Measurements from ENCODE around the gene RAPGEFL1. TPM values are rescaled to one million over a fixed set of nuclear protein-coding genes. Genes with fewer than 3 reads are reported as not detected.
"Not testable (repeated sequence)": the region's sequence is repeated elsewhere in the genome, so short reads cannot be mapped to it uniquely, and the experiment has no call there.

Gene RAPGEFL1
- total and polyA plus RNA-seq, 10 of the 15 experiments (the other 5 are each of a cell fraction or from before 2014, with no cell fraction given): 0.13 to 3.2 (median 1.5) TPM

GRCh38 chr17:40224718-40225550, 47.7 kb downstream of the RAPGEFL1 start (continued):
- no peak for TF ChIP-seq USF2 (IDR thresholded peaks at IDR 0.05; ENCODE audit: borderline replicate concordance, low read depth, low read length)

- RAD21 ChIA-PET (ENCODE audit: unreplicated experiment); DNase-seq (ENCODE audit: low read depth, low spot score); in situ Hi-C loops (cut with MboI); intact Hi-C loops (cut with micrococcal nuclease; ENCODE audit: unreplicated experiment); H4K20me1 ChIP-seq (ENCODE audit: control insufficient read depth, insufficient read depth); SMC1A ChIA-PET (ENCODE audit: uncharacterized antibody, unreplicated experiment); H3K27ac ChIP-seq (ENCODE audit: control insufficient read depth, insufficient read depth); ATAC-seq; H3K4me3 ChIP-seq; H2AFZ ChIP-seq (ENCODE audit: control insufficient read depth, low read depth, low read length); H3K4me2 ChIP-seq (ENCODE audit: control insufficient read depth, insufficient read depth); H3K36me3 ChIP-seq (ENCODE audit: control insufficient read depth in 2 of 2, insufficient read depth in 2 of 2, low read length in 1 of 2); H3K27me3 ChIP-seq (replicated peaks in 1 of 2; ENCODE audit: control insufficient read depth in 2 of 2, insufficient read depth in 2 of 2, low read length in 1 of 2); H3K9me3 ChIP-seq (replicated peaks; ENCODE audit: control insufficient read depth, insufficient read depth, low read length); FAIRE-seq; H3K9ac ChIP-seq (ENCODE audit: control insufficient read depth, insufficient read depth, low read length); BruUV-seq (replicated peaks); H3K4me1 ChIP-seq (ENCODE audit: control insufficient read depth, insufficient read depth, low read length): not testable (repeated sequence)
- 94% methylated on average over 14 of the region's 14 CpGs for WGBS (ENCODE audit: insufficient coverage, insufficient replicate concordance, low lambda C conversion rate, missing lambda C conversion rate)
- CTCF ChIA-PET: interaction anchor here (1.0 to 1.5 kb wide), 2 partner anchors 8 to 11 kb away, joined by 3 to 4 read pairs; no protein-coding TSS in a partner anchor
- peaks cover 11% of the 10 kb centered on the region for H3K79me2 ChIP-seq (ENCODE audit: control insufficient read depth, insufficient read depth, low read length)
- POLR2A ChIA-PET: interaction anchor here (1.3 kb wide), 1 partner anchor 11 kb away, joined by 8 read pairs; no protein-coding TSS in a partner anchor
Measured at GRCh38 chr17:40229146-40229545, 51.9 kb downstream of the RAPGEFL1 start.

DNA sequence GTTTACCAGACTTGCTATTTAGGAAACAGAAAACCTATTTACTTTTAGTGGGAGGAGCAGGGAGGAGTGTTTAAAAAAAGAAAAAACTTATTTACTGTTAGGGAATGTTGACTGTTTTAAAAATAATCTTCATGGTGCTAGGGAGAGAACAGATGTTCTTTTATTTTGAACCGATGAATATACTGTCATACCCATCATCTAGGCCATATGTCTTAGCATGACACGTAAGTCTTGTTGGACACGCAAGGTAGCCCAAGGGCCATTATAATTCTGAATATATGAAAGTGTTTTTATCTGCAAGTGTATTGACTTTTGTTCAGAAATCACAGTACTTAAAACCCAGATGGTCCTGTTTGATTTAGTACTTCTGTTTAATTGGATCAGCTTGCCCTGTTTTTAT, 53.4 kb downstream of the RAPGEFL1 start:
- ChIA-PET POLR2A (interaction anchor here (0.9 to 1.3 kb wide), 2 partner anchors 13 to 22 kb away, joined by 4 to 8 read pairs; no protein-coding TSS in a partner anchor), RAD21 (ENCODE audit: unreplicated experiment) (no interaction called here), SMC1A (ENCODE audit: uncharacterized antibody, unreplicated experiment) (no interaction called here), CTCF (interaction anchor here (0.9 to 1.5 kb wide), 3 partner anchors 10 to 118 kb away, joined by 3 to 7 read pairs (median 4); no protein-coding TSS in a partner anchor)
- H3K27me3 ChIP-seq (replicated peaks in 1 of 2; ENCODE audit: control insufficient read depth in 2 of 2, insufficient read depth in 2 of 2, low read length in 1 of 2): no peaks in the 10 kb centered on the region
- no peak overlapping the region for H3K27ac ChIP-seq (ENCODE audit: control insufficient read depth, insufficient read depth)
- DNase-seq (ENCODE audit: low read depth, low spot score): no peak
- no peaks in the 10 kb centered on the region for H3K9me3 ChIP-seq (replicated peaks; ENCODE audit: control insufficient read depth, insufficient read depth, low read length)
- FAIRE-seq: no peak
- in situ Hi-C loops (cut with MboI): no loop called here
- H3K36me3 ChIP-seq (ENCODE audit: control insufficient read depth in 2 of 2, insufficient read depth in 2 of 2, low read length in 1 of 2): peaks cover 0 to 3% of the 10 kb centered on the region in 2 experiments; a peak in 3 of 4 replicates
- no peak overlapping the region for H3K4me3 ChIP-seq
- no peak overlapping the region for H2AFZ ChIP-seq (ENCODE audit: control insufficient read depth, low read depth, low read length)
- H3K79me2 ChIP-seq (ENCODE audit: control insufficient read depth, insufficient read depth, low read length): peaks cover 3% of the 10 kb centered on the region
- BruUV-seq (replicated peaks): TSS peak; percentile 54
- no peaks in the 10 kb centered on the region for H3K4me1 ChIP-seq (ENCODE audit: control insufficient read depth, insufficient read depth, low read length)
- H4K20me1 ChIP-seq (ENCODE audit: control insufficient read depth, insufficient read depth): no peaks in the 10 kb centered on the region
- intact Hi-C loops (cut with micrococcal nuclease; ENCODE audit: unreplicated experiment): no loop called here
- H3K4me2 ChIP-seq (ENCODE audit: control insufficient read depth, insufficient read depth): no peak overlapping the region
- H3K9ac ChIP-seq (ENCODE audit: control insufficient read depth, insufficient read depth, low read length): no peak overlapping the region
- 97% methylated on average over 3 of the region's 3 CpGs for WGBS (ENCODE audit: insufficient coverage, insufficient replicate concordance, low lambda C conversion rate, missing lambda C conversion rate)
- no peak for ATAC-seq
- TF ChIP-seq FOXK2 (IDR thresholded peaks at IDR 0.05) (no peak), JUND (IDR thresholded peaks at IDR 0.05; ENCODE audit: low read depth, low read length) (no peak), BACH1 (IDR thresholded peaks at IDR 0.05; ENCODE audit: borderline replicate concordance) (no peak), ZNF384 (IDR thresholded peaks at IDR 0.05; ENCODE audit: borderline replicate concordance, low read depth, low read length) (no peak), DPF2 (IDR thresholded peaks at IDR 0.05) (no peak), MEF2A (IDR thresholded peaks at IDR 0.05; ENCODE audit: insufficient read depth, low read depth, low read length) (no peak)
- TF ChIP-seq, protein P1, sequence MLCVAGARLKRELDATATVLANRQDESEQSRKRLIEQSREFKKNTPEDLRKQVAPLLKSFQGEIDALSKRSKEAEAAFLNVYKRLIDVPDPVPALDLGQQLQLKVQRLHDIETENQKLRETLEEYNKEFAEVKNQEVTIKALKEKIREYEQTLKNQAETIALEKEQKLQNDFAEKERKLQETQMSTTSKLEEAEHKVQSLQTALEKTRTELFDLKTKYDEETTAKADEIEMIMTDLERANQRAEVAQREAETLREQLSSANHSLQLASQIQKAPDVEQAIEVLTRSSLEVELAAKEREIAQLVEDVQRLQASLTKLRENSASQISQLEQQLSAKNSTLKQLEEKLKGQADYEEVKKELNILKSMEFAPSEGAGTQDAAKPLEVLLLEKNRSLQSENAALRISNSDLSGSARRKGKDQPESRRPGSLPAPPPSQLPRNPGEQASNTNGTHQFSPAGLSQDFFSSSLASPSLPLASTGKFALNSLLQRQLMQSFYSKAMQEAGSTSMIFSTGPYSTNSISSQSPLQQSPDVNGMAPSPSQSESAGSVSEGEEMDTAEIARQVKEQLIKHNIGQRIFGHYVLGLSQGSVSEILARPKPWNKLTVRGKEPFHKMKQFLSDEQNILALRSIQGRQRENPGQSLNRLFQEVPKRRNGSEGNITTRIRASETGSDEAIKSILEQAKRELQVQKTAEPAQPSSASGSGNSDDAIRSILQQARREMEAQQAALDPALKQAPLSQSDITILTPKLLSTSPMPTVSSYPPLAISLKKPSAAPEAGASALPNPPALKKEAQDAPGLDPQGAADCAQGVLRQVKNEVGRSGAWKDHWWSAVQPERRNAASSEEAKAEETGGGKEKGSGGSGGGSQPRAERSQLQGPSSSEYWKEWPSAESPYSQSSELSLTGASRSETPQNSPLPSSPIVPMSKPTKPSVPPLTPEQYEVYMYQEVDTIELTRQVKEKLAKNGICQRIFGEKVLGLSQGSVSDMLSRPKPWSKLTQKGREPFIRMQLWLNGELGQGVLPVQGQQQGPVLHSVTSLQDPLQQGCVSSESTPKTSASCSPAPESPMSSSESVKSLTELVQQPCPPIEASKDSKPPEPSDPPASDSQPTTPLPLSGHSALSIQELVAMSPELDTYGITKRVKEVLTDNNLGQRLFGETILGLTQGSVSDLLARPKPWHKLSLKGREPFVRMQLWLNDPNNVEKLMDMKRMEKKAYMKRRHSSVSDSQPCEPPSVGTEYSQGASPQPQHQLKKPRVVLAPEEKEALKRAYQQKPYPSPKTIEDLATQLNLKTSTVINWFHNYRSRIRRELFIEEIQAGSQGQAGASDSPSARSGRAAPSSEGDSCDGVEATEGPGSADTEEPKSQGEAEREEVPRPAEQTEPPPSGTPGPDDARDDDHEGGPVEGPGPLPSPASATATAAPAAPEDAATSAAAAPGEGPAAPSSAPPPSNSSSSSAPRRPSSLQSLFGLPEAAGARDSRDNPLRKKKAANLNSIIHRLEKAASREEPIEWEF (IDR thresholded peaks at IDR 0.05; ENCODE audit: insufficient replicate concordance, low read depth, low read length): no peak
